ENCODE measurements around the gene PLXNC1. TPM values are rescaled to one million over a fixed set of nuclear protein-coding genes. Genes with fewer than 3 reads are reported as not detected.

The PLXNC1 gene
- total and polyA plus RNA-seq, 9 of the 15 experiments (the other 6 are each of a cell fraction or from before 2014, with no cell fraction given): 0.08 to 0.87 (median 0.28) TPM

DNA sequence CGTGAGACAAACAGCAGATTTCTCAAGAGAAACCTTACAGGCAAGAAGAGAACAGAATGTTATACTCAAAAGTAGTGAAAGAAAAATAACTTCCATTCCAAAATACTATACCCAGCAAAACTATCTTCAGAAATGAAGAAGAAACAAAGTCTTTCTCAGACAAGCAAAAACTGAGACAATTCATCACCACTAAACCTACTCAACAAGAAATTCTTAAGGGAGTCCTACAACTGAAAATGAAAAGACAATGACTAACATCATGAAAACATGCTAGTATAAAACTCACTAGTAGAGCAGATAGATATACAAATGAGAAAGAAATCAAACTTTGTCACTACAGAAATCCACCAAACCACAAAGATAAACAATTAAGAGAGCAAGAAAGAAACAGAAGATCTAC, 204.8 kb downstream of the PLXNC1 start:
- H3K9me3 ChIP-seq (replicated peaks; ENCODE audit: control insufficient read depth, insufficient read depth, low read depth, low read length): peaks cover 5% of the 10 kb centered on the region; the same call in 1 of the 2 replicates
- H3K27me3 ChIP-seq (ENCODE audit: control insufficient read depth in 2 of 2, insufficient read depth in 2 of 2, low read length in 2 of 2): no peaks in the 10 kb centered on the region
- peaks cover 9% of the 10 kb centered on the region; the same call in 1 of the 3 replicates for H3K36me3 ChIP-seq (ENCODE audit: control insufficient read depth, insufficient read depth, low read length)
- TF ChIP-seq SRSF9 (IDR thresholded peaks at IDR 0.05; ENCODE audit: borderline replicate concordance, low read depth, low read length) (no peak), MTA1 (IDR thresholded peaks at IDR 0.05; ENCODE audit: borderline replicate concordance) (no peak), ZFP1 (CRISPR knock-in tag; IDR thresholded peaks at IDR 0.05) (peak; percentile 82), TRIM28 (IDR thresholded peaks at IDR 0.05) (0 out of 2 replicates have a peak, but pooled peaks have one; percentile 36), ZNF165 (CRISPR knock-in tag; IDR thresholded peaks at IDR 0.05; ENCODE audit: borderline replicate concordance) (no peak)
- TF ChIP-seq, protein P1, sequence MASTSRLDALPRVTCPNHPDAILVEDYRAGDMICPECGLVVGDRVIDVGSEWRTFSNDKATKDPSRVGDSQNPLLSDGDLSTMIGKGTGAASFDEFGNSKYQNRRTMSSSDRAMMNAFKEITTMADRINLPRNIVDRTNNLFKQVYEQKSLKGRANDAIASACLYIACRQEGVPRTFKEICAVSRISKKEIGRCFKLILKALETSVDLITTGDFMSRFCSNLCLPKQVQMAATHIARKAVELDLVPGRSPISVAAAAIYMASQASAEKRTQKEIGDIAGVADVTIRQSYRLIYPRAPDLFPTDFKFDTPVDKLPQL (IDR thresholded peaks at IDR 0.05; ENCODE audit: extremely low read depth, insufficient read length): no peak
- no peak overlapping the region for H3K9ac ChIP-seq (ENCODE audit: insufficient read depth in 1 of 2, low read depth in 2 of 2, low read length in 2 of 2)
- in situ Hi-C loops (cut with MboI): no loop called here
- no peak overlapping the region for H2AFZ ChIP-seq (ENCODE audit: low read depth, low read length)
- H3K27ac ChIP-seq (ENCODE audit: extremely low read depth, low read depth, low read length): no peak overlapping the region
- CTCF ChIA-PET (ENCODE audit: low intra/inter-chr PET ratio): no interaction called here
- H3K9me1 ChIP-seq (ENCODE audit: control insufficient read depth, insufficient read depth, low read length): no peaks in the 10 kb centered on the region
- no peaks in the 10 kb centered on the region for H3K4me1 ChIP-seq (replicated peaks in 1 of 2; ENCODE audit: control insufficient read depth in 2 of 2, insufficient read depth in 2 of 2, low read length in 2 of 2)
- no peaks in the 10 kb centered on the region for H3K79me2 ChIP-seq (ENCODE audit: control insufficient read depth, insufficient read depth, low read length)
- H4K20me1 ChIP-seq (replicated peaks; ENCODE audit: control insufficient read depth, insufficient read depth, low read length): no peaks in the 10 kb centered on the region
- H3K4me3 ChIP-seq: no peak overlapping the region
- 57% methylated on average over 1 of the region's 1 CpG for WGBS (ENCODE audit: insufficient coverage, low coverage, missing lambda C conversion rate)
- no TSS peak for BruUV-seq (replicated peaks)
- ATAC-seq (no peak), DNase-seq (ENCODE audit: extremely low read depth in 1 of 4, low spot score in 3 of 4) (no peak), FAIRE-seq (no peak)
- POLR2A ChIA-PET: no interaction called here
- intact Hi-C loops (cut with micrococcal nuclease): no loop called here
- H3K4me2 ChIP-seq (ENCODE audit: insufficient read depth, low read length): no peak overlapping the region

All from K562 (cell line).